Amniotic epithelial cell (primary cell): Measurements from ENCODE around the gene SOS1.
"Not testable (repeated sequence)": the region's sequence is repeated elsewhere in the genome, so short reads cannot be mapped to it uniquely, and the experiment has no call there.

Source experiments
- DNase-seq: peaks from one replicate; pipeline ENCODE4 v3.0.0-alpha.2; 2010; ENCODE audit warnings: low read depth

SOS1 gene

DNA sequence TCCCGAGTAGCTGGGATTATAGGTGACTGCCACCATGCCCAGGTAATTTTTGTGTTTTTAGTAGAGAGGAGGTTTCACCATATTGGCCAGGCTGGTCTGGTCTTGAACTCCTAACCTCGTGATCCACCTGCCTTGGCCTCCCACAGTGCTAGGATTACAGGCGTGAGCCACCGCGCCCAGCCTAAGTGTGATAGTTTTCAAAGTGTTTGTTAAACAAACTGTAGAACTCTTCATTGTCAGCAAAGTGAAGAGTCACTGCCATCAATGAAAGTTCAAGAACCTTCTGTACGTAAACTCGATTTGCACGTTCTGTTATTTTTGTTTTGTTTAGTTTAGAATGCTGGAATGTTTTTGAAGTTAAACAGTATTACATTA lies 18.0 kb upstream of the SOS1 start:
- DNase-seq = no peak

GRCh38 chr2:39138187-39138836 lies 17.5 kb upstream of the SOS1 start:
- not testable (repeated sequence) for DNase-seq

DNA sequence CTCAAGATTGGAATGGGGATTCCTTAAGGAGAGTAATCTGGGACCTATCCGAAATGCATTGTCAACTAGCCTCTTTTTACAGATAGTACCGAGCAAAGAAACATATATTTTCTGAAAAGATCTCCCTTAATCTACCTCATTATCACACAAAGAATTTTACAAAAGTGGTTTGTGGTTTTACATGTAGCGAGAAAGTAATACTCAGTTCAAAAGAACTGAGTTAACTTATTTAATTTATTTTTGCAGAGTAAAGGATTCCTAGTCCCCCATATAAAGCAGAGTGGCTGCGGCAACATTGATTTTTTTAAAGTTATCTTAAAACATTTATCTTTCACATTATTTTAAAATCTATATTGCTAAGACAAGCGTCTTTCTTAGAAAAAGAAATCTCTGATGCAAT lies 15.9 kb upstream of the SOS1 start:
- DNase-seq = no peak

GRCh38 chr2:39135690-39136259 lies 14.9 kb upstream of the SOS1 start:
- no peak for DNase-seq

GRCh38 chr2:39133215-39133851 lies 12.5 kb upstream of the SOS1 start:
- no peak for DNase-seq

- DNase-seq = peak; percentile 40
Observed at GRCh38 chr2:39128919-39129391, 8.1 kb upstream of the SOS1 start.

DNA sequence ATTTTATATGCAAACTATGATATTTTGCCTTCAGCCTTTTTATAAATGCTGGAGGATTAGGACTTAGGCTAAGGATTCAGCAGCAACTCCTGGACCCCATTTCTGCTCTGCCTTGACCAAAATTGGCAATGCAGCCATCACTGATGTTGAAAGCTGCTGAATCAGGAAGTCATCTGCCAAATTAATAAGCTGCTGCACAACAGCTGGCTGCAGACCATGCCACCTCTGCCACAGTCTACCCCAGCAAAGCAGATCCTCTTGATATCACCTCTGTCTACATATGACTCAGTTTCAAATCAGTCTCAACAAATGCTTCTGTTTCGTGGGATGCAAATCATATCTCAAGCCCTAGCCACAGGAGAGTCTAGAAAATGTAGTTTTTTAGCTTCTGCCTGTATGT lies 7.1 kb upstream of the SOS1 start:
- DNase-seq = peak; percentile 40

DNA sequence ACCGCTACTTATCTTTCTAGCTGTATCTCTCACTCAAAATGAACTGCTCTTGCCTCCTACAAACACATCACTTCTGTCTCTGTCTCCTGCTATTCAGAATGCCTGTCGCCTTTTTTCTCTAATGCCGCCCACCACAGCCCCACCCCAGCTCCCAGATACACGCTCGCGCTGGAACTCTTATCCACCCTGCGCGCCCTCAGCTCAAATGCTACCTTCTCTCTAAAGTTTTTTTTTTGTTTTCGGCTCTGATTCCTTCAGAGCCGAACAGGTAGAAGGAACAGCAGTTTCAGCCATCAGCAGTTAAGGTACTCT lies 3.9 kb upstream of the SOS1 start:
- no peak for DNase-seq

DNA sequence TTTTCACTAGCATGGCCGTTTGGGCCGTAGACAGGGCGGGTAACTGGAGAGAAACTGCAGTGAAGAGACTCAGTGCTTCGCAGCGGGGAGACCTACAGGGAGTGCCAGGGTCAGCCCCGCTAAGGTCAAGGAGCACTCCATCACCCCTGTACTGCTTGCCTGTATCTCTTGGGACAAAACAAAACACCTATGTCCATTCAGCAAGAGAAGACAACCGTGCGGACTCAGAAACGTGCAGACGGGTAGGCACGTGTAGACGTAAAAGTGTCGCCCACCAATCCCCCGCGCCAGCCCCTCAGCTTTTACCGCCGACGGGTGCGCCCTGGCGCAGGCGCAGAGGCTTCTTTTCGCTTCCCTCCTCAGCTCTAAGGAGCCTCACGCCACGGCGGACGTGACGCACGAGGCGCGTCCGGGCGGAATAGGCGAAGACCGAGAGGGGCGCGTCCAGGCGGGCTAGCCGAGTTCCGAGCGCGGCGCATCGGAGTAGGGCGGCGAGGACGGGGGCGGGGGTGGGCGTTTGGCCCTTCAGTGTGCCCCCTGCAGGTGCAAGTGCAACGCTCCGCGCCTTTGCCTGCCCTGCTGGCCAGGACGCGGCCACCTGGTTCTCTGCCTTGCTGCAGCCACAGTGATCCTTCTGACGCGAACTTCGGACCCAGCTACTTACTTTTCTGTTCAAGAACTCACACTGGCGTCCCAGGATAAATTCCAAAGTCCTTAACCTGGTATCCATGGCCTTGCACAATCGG lies 3.3 kb upstream of the SOS1 start:
- peak; percentile 90 for DNase-seq

- no peak for DNase-seq
Observed at GRCh38 chr2:39123436-39123999, 2.7 kb upstream of the SOS1 start.

GRCh38 chr2:39121523-39122063 lies 742 bp upstream of the SOS1 start:
- peak; percentile 52 for DNase-seq

DNA sequence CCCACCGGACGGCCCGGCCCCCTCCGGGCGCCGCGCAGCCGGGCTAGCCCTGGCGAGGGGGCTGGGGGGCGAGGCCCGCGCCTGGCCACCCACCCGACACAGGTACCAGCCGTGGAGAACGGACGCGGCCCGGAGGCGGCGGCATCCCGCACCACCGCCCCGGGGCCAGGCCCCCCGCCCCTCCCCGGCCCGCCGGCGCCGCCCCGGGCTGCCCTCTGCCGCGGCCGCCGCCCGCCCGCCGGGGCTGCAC lies 405 bp downstream of the SOS1 start:
- no peak for DNase-seq

DNA sequence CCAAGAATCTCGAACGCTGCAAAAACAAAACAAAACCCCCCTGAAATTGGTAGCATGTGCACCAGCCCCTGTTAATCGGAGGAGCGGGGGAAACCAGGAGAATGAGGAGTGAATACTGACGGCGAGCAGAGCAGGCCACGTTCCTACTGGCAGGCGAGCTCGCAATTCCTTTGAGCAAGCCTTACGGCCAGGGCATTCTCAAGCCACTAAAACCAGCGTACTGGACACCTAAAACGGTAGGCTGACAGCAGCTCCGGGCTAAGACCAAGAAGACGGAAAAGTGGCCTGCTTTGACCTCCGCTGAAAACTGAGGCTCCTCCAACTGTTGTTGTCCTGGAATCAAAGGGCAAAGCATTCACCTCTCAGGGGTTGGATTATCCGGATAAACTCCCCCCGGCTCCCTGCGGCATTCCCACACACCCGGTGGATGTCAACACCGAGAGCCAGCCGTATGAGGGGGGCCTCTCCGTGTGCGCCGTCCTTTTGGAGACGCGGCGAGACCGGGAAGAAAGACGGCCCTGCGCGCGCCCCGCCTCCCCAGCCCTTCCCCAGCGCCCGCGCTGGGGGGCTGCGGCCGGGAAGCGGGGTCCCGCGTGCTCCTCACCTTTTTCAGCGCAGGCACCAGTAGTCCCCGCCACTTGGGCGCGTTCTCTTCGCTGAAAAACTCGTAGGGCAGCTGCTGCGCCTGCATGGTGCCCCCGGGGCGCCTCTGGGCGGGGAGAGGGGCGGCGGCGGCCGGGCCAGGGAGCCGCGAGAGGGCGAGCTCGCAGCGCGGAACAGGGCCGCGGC lies 925 bp downstream of the SOS1 start:
- DNase-seq = peak; percentile 56

DNA sequence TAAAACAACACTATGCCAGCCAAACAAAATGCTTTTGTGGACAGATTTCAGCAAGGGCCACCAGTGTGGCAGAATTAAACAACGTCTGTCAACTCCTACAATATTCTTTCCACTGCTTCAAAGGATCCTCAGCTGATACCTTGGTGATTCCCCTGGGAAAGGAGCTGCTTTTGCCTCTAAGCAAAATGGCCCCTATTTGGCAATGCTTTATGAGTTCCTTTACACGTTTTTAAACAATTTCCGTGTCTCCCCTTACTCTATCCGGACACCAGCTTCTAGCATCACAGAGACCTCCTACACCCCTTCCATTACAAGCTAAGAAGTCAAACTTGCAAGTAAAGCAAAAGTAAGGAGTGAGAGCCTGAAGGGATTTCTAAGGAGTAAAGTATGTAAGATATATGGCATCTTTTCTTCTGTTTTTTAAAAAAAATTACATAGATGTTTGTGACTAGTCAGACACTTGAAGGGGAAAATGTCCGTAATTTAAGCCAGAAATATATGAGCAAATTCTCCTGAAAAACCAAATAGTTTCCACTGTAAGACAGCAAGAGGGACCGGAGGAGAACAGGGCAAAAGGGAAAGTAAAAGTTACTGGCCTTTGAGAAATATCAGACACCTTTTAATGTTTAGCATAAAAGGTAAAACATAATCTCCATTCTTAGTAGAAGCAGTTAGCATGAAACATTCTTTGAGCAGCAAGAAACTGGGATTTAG lies 1.9 kb downstream of the SOS1 start:
- no peak for DNase-seq

- no peak for DNase-seq
Observed at GRCh38 chr2:39115556-39115955, 5.3 kb downstream of the SOS1 start.

DNA sequence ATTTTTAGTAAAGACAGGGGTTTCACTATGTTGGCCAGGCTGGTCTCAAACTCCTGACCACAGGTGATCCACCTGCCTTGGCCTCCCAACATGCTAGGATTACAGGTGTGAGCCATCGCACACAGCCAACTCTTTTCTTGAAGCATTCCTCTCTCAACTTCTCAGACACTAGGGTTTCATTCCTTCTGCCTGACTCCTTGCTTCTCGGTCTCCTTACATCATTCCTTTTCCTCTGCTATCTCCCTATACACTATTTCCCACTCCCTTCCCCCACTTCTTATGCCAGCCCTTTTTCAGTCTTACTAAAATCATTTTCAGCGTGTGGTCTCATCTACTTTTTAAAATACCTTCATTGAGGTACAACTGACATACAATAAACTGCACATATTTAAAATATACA lies 6.1 kb downstream of the SOS1 start:
- peak; percentile 65 for DNase-seq

- no peak for DNase-seq
Observed at GRCh38 chr2:39109537-39109936, 11.3 kb downstream of the SOS1 start.

DNA sequence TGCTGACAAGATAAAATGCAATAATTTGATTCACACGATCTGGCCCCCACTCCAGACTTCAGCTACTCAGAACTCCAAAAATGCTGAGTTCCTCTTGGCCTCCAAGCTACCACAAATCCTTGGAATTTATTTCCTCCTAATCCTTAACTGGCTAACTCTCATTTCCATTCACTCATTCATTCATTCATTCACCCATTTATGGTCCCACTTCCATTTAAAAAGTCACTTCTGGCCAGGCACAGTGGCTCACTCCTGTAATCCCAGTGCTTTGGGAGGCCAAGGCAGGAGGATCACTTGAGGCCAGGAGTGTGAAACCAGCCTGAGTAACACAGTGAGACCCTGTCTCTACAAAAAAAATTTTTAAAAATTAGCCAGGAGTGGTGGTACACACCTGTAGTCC lies 12.5 kb downstream of the SOS1 start:
- DNase-seq = no peak

GRCh38 chr2:39107724-39108273 lies 13.1 kb downstream of the SOS1 start:
- no peak for DNase-seq

DNA sequence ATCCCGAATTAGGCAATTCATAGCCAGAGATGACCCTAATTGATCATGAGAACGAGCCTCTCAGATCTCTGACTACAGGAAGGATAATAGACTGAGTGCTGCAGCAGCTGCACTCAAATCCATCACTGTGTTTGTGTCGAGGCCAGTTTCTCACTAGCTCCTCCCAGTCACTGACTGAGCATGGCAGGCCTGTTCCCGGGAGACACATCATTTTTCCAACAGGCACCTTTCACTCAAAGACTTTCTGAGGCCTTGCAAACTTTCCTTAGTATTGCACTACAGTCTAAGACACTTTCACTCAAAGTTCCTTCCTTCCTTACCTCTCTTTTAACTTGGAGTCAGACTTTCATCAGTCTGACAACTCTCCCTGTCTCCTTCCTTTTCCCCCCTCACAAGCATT lies 13.7 kb downstream of the SOS1 start:
- DNase-seq = peak; percentile 21
